Subcutaneous adipose tissue (tissue), 4 donors: Measurements from ENCODE around the gene MAGOH. TPM values are rescaled to one million over a fixed set of nuclear protein-coding genes. Genes with fewer than 3 reads are reported as not detected.

ENCODE experiments used
- total RNA-seq, 4 donors: library from RNA; depleted of rRNA; stranded (reverse); fragments of >200 nt; gene quantifications; one replicate each; pipeline ENCODE4 v1.1.0, GENCODE V29; 2016
- TF ChIP-seq, protein P1 (sequence below): fragments of 450-650 bp; IDR thresholded peaks from one replicate; pipeline ENCODE4 v1.5.1; 2016; ENCODE audit warnings: low read depth, mild to moderate bottlenecking, control low read depth, antibody characterized with exemption, moderate library complexity

Gene MAGOH
- total RNA-seq, 4 donors from 2014 or later = 27.7 to 47.4 (median 30.3) TPM

GRCh38 chr1:53274541-53275185, 36.3 kb upstream of the MAGOH start:
- TF ChIP-seq, protein P1, sequence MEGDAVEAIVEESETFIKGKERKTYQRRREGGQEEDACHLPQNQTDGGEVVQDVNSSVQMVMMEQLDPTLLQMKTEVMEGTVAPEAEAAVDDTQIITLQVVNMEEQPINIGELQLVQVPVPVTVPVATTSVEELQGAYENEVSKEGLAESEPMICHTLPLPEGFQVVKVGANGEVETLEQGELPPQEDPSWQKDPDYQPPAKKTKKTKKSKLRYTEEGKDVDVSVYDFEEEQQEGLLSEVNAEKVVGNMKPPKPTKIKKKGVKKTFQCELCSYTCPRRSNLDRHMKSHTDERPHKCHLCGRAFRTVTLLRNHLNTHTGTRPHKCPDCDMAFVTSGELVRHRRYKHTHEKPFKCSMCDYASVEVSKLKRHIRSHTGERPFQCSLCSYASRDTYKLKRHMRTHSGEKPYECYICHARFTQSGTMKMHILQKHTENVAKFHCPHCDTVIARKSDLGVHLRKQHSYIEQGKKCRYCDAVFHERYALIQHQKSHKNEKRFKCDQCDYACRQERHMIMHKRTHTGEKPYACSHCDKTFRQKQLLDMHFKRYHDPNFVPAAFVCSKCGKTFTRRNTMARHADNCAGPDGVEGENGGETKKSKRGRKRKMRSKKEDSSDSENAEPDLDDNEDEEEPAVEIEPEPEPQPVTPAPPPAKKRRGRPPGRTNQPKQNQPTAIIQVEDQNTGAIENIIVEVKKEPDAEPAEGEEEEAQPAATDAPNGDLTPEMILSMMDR = no peak

DNA sequence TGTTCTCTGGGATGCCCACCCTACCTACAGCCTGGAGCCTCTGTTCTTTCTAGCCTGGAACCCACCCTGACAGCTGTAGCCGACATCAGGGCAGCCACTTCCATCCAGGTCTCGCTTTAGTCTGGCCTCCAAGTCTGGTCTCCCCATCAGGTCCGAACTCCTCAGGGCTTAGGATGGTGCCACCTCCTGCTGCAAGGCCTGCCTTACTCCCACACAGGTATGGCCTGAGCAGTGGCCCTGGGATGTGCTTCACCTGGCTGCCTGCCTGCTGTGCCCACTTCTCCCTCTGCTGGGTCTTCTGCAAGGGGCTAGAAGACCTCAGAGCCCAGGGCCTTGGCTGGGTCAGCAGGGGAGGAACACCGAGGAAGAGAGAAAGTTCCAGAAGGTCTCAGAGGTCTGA, 35.7 kb upstream of the MAGOH start:
- TF ChIP-seq, protein P1 = no peak

DNA sequence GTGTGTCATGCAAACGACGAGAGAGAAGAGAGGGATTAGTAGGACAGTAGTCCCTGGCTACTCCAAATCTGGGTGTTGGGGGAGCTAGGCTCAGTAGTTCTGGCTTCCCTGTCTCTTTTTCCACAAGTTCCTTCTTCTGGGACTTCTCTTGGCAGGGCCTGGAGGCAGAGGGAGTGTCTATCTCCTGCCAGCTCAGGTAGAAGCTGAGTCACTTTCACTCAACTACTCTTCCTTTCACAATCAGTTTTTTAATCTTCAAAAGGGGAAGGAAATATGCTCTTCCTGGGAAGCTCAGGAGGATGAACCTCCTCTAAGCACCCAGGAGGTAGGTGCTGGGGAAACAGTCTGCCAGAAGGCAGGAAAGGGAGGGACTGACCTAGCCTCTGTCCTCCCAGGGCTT, 35.2 kb upstream of the MAGOH start:
- TF ChIP-seq, protein P1 = no peak

DNA sequence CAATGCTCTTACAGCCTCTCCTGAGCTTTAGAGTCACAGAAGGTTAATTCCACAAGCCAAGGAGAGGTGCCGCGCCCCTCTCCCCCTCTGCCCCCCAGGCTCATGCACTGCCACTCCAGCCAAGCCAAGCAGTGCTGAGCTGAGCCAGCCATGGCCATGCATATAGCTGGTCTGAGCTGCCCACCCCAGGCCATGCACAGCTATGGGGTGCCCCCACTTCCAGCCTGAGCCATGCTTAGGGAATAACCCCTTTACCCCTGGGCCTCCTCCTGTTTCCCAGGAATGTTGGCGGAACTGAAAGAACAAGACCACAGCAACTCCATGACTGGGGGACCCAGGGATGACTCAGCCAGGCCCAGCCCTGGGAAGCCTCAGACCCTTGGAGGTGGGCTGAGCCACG, 34.0 kb upstream of the MAGOH start:
- TF ChIP-seq, protein P1 = no peak

GRCh38 chr1:53271446-53272090, 33.2 kb upstream of the MAGOH start:
- TF ChIP-seq, protein P1 = no peak

- TF ChIP-seq, protein P1 = no peak
Measured at GRCh38 chr1:53270873-53271272, 32.6 kb upstream of the MAGOH start.

DNA sequence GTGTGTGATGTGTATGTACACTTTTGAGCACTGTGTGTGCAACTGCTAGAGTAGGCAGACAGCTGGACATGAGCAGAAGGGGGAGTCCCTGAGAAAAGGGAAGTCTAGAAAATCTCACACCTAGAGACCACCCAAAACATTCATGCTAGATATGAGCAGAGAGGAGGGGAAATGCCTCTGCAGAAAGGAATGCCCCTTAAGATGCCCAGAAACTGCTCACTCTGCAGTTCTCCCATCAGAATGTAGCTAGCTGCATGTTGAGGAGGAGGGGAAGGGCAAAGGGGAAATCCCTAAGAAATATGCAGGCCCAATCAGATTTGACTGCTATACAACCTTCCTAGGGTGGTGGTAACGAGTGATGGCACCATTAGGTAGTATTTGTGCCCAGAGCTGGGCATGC, 31.8 kb upstream of the MAGOH start:
- TF ChIP-seq, protein P1 = no peak
